Middle frontal gyrus (tissue), 1 donor: Measurements from ENCODE around the gene LHX4.

ENCODE experiments used
- DNase-seq: peaks from one replicate; pipeline ENCODE4 v3.0.0-alpha.2; 2015; ENCODE audit warnings: low spot score; ENCODE audit errors: extremely low spot score

The LHX4 gene

GRCh38 chr1:180241716-180242544 lies 11.9 kb downstream of the LHX4 start:
- no peak for DNase-seq

GRCh38 chr1:180243517-180244221 lies 13.6 kb downstream of the LHX4 start:
- DNase-seq = no peak

- no peak for DNase-seq
These were observed 14.8 kb downstream of the LHX4 start for GRCh38 chr1:180244840-180245239.

DNA sequence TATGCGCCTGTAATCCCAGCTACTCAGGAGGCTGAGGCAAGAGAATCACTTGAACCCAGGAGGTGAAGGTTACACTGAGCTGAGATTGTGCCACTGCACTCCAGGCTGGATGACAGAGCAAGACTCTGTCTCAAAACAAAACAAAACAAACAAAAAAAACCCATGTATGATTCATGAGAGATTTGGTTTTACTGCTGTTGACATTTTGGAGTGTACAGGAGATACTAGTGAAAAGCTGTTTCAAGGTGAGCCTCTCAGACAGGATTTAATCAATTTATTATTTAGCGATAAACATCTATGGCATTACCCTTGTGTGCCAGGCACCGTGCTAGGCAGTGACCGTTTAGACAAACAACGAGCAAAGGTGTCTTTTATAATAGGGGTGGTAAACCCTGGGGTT lies 16.5 kb downstream of the LHX4 start:
- no peak for DNase-seq

GRCh38 chr1:180247061-180247460 lies 17.0 kb downstream of the LHX4 start:
- no peak for DNase-seq

DNA sequence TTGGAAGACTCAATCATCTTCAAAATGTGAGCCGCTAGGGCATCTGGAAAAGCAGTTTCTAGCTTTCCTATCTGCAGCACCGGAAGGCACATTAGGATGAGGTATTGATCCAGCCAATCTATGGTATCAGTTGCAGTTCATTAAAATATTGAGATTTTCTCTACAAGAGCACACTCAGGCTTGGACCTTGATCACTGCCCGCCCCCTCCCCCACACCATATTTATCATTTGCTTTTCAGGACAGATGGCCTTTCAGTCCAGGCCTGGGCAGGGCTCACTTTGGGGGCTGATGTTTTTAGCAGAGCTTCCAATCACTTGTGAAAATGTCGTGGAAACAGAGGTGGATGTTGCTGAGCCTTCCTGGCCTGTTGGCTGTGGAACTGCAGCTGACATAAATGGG lies 17.5 kb downstream of the LHX4 start:
- no peak for DNase-seq

- DNase-seq = no peak
These were observed 18.1 kb downstream of the LHX4 start for GRCh38 chr1:180248176-180248575.

DNA sequence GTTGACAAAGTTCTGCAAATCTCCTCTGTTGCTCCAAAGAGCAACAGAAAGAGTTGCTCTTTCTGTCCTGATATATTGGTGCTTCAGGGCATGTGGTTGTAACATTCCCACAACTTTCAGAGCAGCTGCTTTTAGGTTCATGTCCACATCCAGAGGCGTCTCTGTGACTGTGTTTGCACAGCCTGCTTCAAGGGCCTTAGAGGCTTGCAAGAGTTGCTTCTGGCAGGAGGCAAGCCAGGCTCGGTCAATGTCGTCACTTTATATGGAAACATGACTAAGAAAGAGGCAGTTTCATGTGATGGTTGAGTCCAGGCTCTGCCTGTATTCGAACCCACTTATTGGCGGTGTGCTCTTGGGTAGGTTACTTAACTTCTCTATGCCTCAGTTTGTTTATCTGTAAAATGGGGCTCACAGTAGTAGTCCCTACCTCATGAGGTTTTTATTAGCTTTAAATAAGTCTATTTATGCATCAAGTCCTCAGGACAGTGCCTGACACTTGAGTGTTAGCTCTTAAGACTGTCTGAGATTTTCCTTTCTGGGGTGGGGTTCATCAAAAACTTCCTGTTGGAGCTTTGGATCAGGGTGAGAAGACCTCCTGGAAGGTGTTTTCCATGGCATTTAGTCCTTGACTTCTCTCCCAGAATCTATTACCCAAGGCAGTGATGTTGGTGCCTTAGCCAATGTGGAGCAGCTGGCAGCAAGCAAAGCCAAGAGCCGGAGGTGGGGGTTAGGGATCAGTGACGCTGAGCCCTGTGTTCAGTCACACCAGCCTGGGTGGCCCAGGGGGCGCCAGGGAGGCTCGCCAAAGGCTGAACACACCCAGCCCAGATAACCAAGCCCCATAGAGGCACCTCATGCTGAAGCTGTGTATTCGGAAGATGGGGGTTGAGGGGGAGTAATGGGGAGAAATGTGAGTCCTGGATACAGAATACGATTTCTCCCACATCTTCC lies 18.9 kb downstream of the LHX4 start:
- no peak for DNase-seq

DNA sequence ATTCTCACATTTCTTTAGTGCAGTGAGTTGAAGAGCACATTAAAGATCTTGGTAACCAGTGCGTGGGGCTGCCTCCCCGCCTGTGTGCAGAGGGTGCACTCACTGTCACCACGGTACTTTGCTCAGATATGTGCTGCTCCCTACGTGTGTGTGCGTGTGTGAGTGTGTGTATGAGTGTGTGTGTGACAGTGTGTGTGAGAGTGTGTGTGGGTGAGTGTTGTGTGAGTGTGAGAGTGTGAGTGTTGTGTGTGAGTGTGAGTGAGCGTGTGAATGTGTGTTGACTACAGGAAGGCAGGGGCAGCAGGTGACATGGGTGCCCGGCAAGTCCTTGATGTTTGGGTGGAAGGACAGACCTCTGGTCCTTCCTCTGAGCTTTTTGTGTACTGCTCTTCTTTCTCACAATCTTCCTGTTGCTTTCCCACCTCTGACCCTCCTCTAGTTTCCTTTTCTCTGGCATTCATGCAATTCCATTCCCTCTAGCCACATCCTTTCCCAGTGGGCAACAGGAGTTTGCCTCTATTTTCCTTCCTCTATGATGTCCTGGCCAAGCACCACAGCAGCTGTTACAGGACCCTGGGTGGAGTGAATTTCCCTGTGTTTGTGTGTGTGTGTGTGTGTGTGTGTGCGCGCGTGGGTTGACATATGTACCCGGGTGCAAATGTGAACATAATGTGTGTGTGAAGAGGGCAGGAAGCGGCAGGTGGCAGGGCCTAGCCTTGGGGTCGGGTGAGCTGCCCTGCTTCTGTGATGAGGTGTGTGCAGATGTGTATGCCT lies 19.8 kb downstream of the LHX4 start:
- no peak for DNase-seq

GRCh38 chr1:180250499-180250770 lies 20.4 kb downstream of the LHX4 start:
- no peak for DNase-seq

DNA sequence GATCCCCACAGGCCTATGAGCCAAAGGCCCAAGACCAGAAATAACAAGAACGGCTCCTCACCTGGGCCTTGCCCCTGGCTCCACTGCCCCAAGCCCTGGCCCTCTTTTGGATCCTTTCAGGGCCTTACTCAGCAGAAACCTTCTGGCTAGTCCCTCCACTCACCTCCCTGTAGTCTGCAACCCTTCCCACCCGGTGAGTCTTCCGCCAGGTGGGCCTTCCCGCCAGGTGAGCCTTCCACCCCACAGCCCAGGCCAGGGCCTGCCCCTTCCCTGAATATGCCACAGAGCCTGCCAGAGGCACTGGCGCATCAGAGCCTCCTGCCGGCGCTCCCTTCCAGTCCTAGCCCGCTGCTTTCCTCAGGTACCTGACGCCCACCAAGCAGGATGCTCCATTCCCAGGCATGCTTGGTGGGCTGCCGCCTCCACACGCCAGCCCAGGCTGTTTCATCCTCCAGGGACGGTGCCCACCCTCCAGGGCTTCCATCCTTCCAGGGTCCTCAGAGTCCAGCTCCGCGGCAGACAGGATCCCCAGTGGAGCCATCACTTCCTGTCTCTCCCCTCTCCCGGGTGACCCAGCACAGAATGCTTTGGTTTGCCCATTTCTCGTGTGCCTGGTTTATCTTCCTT lies 20.9 kb downstream of the LHX4 start:
- no peak for DNase-seq

- DNase-seq = no peak
These were observed 21.7 kb downstream of the LHX4 start for GRCh38 chr1:180251526-180252305.

GRCh38 chr1:180252638-180253536 lies 22.8 kb downstream of the LHX4 start:
- no peak for DNase-seq

- DNase-seq = no peak
These were observed 23.8 kb downstream of the LHX4 start for GRCh38 chr1:180253585-180254495.

- no peak for DNase-seq
These were observed 24.4 kb downstream of the LHX4 start for GRCh38 chr1:180254496-180254819.

GRCh38 chr1:180254854-180255253 lies 24.8 kb downstream of the LHX4 start:
- DNase-seq = no peak

- no peak for DNase-seq
These were observed 25.7 kb downstream of the LHX4 start for GRCh38 chr1:180255536-180256340.
